Tibial nerve (tissue), 4 donors: Measurements from ENCODE around the gene PHF3. TPM values are rescaled to one million over a fixed set of nuclear protein-coding genes. Genes with fewer than 3 reads are reported as not detected.
"Not testable (repeated sequence)": the region's sequence is repeated elsewhere in the genome, so short reads cannot be mapped to it uniquely, and the experiment has no call there.

Experiments
- DNase-seq, 2 donors: peaks; one replicate each; pipeline ENCODE4 v3.0.0-alpha.2; 2019; ENCODE audit warnings: low spot score in 2 of 2
- H3K27ac ChIP-seq, 4 donors: fragments of 200-600 bp; sonication (generic) in 3 of 4; one replicate each; pipeline ENCODE4 v1.5.1; 2017 to 2019; ENCODE audit warnings: mild to moderate bottlenecking in 1 of 4
- H3K27me3 ChIP-seq, 2 donors: fragments of 200-600 bp; sonication (generic) in 1 of 2; one replicate each; pipeline versions ENCODE4 v1.5.1 to v1.6.0; 2017 to 2019
- H3K36me3 ChIP-seq, 3 donors: fragments of 200-600 bp; sonication (generic); one replicate each; pipeline ENCODE4 v1.5.1; 2018 to 2019
- H3K4me1 ChIP-seq, 4 donors: fragments of 200-600 bp; sonication (generic) in 3 of 4; one replicate each; pipeline ENCODE4 v1.5.1; 2017 to 2019
- H3K4me3 ChIP-seq, 4 donors: fragments of 200-600 bp; sonication (generic) in 3 of 4; one replicate each; pipeline ENCODE4 v1.5.1; 2017 to 2019; ENCODE audit warnings: mild to moderate bottlenecking in 1 of 4, moderate library complexity in 1 of 4
- H3K9me3 ChIP-seq, 4 donors: fragments of 200-600 bp; sonication (generic) in 3 of 4; one replicate each; pipeline ENCODE4 v1.5.1; 2017 to 2019
- EP300 ChIP-seq, 2 donors: sonication (generic); formaldehyde crosslinking; IDR thresholded peaks; one replicate each; pipeline ENCODE4 v1.6.1; 2017; ENCODE audit warnings: antibody characterized with exemption in 2 of 2, mild to moderate bottlenecking in 1 of 2
- POLR2A ChIP-seq, 2 donors: fragments of 450-650 bp; IDR thresholded peaks; one replicate each; pipeline ENCODE4 v1.6.1; 2017; ENCODE audit warnings: antibody characterized with exemption in 2 of 2, mild to moderate bottlenecking in 2 of 2, moderate library complexity in 2 of 2
- WGBS, 2 donors: methylation state at CpG; one replicate each; pipeline ENCODE4 v1.1.5; 2018; 5-methylcytosine and 5-hydroxymethylcytosine counted together
- total RNA-seq, 4 donors: library from RNA; depleted of rRNA; stranded (reverse); fragments of >200 nt; gene quantifications; one replicate each; pipeline ENCODE4 v1.1.0, GENCODE V29; 2016
- TF ChIP-seq, protein P1 (sequence below), 5 experiments: fragments of 200-600 bp in 3 of 5; fragments of 450-650 bp in 2 of 5; sonication (generic) in 3 of 5; IDR thresholded peaks; one replicate each; pipeline ENCODE4 v1.5.1; 2016 to 2019; ENCODE audit warnings: antibody characterized with exemption in 5 of 5, mild to moderate bottlenecking in 3 of 5, moderate library complexity in 2 of 5

Gene PHF3
- total RNA-seq, 4 donors from 2014 or later = 59.1 to 75.3 (median 69.9) TPM

- peaks cover 0 to 4% (median 0%) of the 10 kb centered on the region in 3 donors for H3K36me3 ChIP-seq
- no peaks in the 10 kb centered on the region for H3K4me1 ChIP-seq
- TF ChIP-seq EP300 (IDR thresholded peaks at IDR 0.05) = no peak
- no peak for TF ChIP-seq POLR2A (IDR thresholded peaks at IDR 0.05)
- TF ChIP-seq, protein P1, sequence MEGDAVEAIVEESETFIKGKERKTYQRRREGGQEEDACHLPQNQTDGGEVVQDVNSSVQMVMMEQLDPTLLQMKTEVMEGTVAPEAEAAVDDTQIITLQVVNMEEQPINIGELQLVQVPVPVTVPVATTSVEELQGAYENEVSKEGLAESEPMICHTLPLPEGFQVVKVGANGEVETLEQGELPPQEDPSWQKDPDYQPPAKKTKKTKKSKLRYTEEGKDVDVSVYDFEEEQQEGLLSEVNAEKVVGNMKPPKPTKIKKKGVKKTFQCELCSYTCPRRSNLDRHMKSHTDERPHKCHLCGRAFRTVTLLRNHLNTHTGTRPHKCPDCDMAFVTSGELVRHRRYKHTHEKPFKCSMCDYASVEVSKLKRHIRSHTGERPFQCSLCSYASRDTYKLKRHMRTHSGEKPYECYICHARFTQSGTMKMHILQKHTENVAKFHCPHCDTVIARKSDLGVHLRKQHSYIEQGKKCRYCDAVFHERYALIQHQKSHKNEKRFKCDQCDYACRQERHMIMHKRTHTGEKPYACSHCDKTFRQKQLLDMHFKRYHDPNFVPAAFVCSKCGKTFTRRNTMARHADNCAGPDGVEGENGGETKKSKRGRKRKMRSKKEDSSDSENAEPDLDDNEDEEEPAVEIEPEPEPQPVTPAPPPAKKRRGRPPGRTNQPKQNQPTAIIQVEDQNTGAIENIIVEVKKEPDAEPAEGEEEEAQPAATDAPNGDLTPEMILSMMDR (IDR thresholded peaks at IDR 0.05) = no peak
- no peak overlapping the region for H3K27ac ChIP-seq
- 91 to 94% methylated on average over 4 of the region's 4 CpGs for WGBS, 2 donors
- no peak overlapping the region for H3K4me3 ChIP-seq
- peaks cover 0 to 11% (median 0%) of the 10 kb centered on the region in 4 donors for H3K9me3 ChIP-seq
- no peak for DNase-seq
- no peaks in the 10 kb centered on the region for H3K27me3 ChIP-seq
Observed at GRCh38 chr6:63744810-63745209, 109.2 kb downstream of the PHF3 start.

DNA sequence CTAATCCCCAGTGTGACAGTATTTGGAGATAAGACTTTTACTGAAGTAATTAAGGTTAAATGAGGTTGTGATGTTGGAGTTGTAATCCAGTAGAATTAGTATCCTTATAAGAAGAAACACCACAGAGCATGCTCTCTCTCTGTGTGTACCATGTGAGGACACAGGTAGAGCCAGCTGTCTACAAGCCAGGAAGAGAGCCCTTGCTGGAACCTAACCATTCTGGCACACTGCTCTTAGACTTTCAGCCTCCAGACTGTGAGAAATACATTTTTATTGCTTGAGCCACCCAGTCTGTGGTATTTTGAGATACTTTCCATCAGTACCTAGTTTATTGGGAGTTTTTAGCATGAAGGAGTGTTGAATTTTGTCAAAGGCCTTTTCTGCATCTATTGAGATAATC, 110.2 kb downstream of the PHF3 start:
- Histone ChIP-seq H3K27ac (no peak overlapping the region), H3K36me3 (peaks cover 0 to 10% (median 0%) of the 10 kb centered on the region in 3 donors), H3K4me1 (no peaks in the 10 kb centered on the region), H3K27me3 (no peaks in the 10 kb centered on the region), H3K9me3 (peaks cover 0 to 11% (median 0%) of the 10 kb centered on the region in 4 donors), H3K4me3 (no peak overlapping the region)
- TF ChIP-seq POLR2A (IDR thresholded peaks at IDR 0.05) (no peak), EP300 (IDR thresholded peaks at IDR 0.05) (no peak)
- TF ChIP-seq, protein P1 (IDR thresholded peaks at IDR 0.05) = no peak
- DNase-seq = no peak

GRCh38 chr6:63750400-63750799, 114.8 kb downstream of the PHF3 start:
- no peak for DNase-seq
- TF ChIP-seq EP300 (IDR thresholded peaks at IDR 0.05) (no peak), POLR2A (IDR thresholded peaks at IDR 0.05) (no peak)
- TF ChIP-seq, protein P1 (IDR thresholded peaks at IDR 0.05) = no peak
- H3K9me3 ChIP-seq = peaks cover 0 to 11% (median 0%) of the 10 kb centered on the region in 4 donors
- no peak overlapping the region for H3K4me3 ChIP-seq
- 93 to 94% methylated on average over 2 of the region's 2 CpGs for WGBS, 2 donors
- H3K4me1 ChIP-seq = no peaks in the 10 kb centered on the region
- peaks cover 0 to 13% (median 0%) of the 10 kb centered on the region in 3 donors for H3K36me3 ChIP-seq
- no peaks in the 10 kb centered on the region for H3K27me3 ChIP-seq
- H3K27ac ChIP-seq = no peak overlapping the region

DNA sequence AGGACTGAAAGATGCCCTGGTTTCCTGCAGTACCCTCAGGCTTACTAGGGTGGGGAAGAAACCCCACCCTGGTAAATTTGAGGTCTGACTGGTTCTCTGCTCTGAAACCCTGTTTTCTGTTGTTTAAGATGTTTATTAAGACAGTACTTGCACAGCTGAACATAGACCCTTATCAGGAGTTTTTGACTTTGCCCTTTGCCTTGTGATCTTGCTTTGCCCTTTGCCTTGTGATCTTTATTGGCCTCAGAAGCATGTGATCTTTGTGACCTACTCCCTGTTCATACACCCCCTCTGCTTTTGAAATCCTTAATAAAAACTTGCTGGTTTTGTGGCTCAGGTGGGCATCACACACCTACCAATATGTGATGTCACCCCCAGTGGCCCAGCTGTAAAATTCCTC, 121.7 kb downstream of the PHF3 start:
- not testable (repeated sequence) for DNase-seq

DNA sequence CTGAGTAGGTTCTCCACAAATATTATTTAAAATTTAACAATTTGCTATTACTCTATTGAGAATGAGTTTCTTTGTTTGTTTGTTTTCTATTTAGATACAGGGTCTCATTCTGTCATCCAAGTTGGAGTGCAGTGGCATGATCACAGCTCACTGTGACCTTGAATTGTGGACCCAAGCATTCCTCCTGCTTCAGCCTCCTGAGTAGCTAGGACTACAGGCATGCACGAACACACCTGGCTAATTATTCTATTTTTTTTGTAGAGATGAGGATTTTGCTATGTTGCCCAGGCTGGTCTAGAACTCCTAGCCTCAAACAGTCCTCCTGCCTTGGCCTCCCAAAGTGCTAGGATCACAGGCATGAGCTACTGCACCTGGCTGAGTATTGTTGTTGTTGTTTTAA, 122.2 kb downstream of the PHF3 start:
- no peak for DNase-seq
- WGBS, 2 donors = 77 to 89% methylated on average over 1 of the region's 1 CpG
- H3K27ac ChIP-seq = no peak overlapping the region
- no peaks in the 10 kb centered on the region for H3K4me1 ChIP-seq
- H3K4me3 ChIP-seq = no peak overlapping the region
- H3K9me3 ChIP-seq = peaks cover 0 to 12% (median 0%) of the 10 kb centered on the region in 4 donors
- H3K27me3 ChIP-seq = no peaks in the 10 kb centered on the region
- H3K36me3 ChIP-seq = peaks cover 0 to 20% (median 0%) of the 10 kb centered on the region in 3 donors
- TF ChIP-seq POLR2A (IDR thresholded peaks at IDR 0.05) (no peak), EP300 (IDR thresholded peaks at IDR 0.05) (no peak)
- TF ChIP-seq, protein P1 (IDR thresholded peaks at IDR 0.05) = no peak

More for the DNA sequence above, 121.7 kb downstream of the PHF3 start:
- not testable (repeated sequence) for H3K27ac ChIP-seq, H3K4me3 ChIP-seq, H3K27me3 ChIP-seq, H3K4me1 ChIP-seq
- Histone ChIP-seq H3K9me3 (peaks cover 0 to 12% (median 0%) of the 10 kb centered on the region in 4 donors), H3K36me3 (peaks cover 0 to 20% (median 0%) of the 10 kb centered on the region in 3 donors)

GRCh38 chr6:63759605-63760105, 124.1 kb downstream of the PHF3 start:
- TF ChIP-seq, protein P1 (IDR thresholded peaks at IDR 0.05) = no peak
- TF ChIP-seq POLR2A (IDR thresholded peaks at IDR 0.05) (no peak), EP300 (IDR thresholded peaks at IDR 0.05) (no peak)
- H3K27me3 ChIP-seq = no peaks in the 10 kb centered on the region
- DNase-seq = no peak

More at GRCh38 chr6:63759605-63760105, 124.1 kb downstream of the PHF3 start:
- no peak overlapping the region for H3K4me3 ChIP-seq
- H3K27ac ChIP-seq = no peak overlapping the region
- no peaks in the 10 kb centered on the region for H3K4me1 ChIP-seq
- peaks cover 0 to 20% (median 0%) of the 10 kb centered on the region in 3 donors for H3K36me3 ChIP-seq
- H3K9me3 ChIP-seq = peaks cover 0 to 12% (median 0%) of the 10 kb centered on the region in 4 donors
